Measurements from ENCODE around the gene KCNH3. TPM values are rescaled to one million over a fixed set of nuclear protein-coding genes. Genes with fewer than 3 reads are reported as not detected.

KCNH3 gene
- total and polyA plus RNA-seq, 10 of the 15 experiments (the other 5 are each of a cell fraction or from before 2014, with no cell fraction given): 0.03 to 0.45 (median 0.08) TPM; not detected in 5

- Histone ChIP-seq H3K4me2 (ENCODE audit: control insufficient read depth, insufficient read depth) (no peak overlapping the region), H2AFZ (ENCODE audit: control insufficient read depth, low read depth, low read length) (no peak overlapping the region), H3K9me3 (replicated peaks; ENCODE audit: control insufficient read depth, insufficient read depth, low read length) (no peaks in the 10 kb centered on the region), H4K20me1 (ENCODE audit: control insufficient read depth, insufficient read depth) (no peaks in the 10 kb centered on the region), H3K79me2 (ENCODE audit: control insufficient read depth, insufficient read depth, low read length) (no peaks in the 10 kb centered on the region), H3K4me1 (ENCODE audit: control insufficient read depth, insufficient read depth, low read length) (peaks cover 17% of the 10 kb centered on the region), H3K9ac (ENCODE audit: control insufficient read depth, insufficient read depth, low read length) (no peak overlapping the region), H3K4me3 (no peak overlapping the region), H3K27ac (ENCODE audit: control insufficient read depth, insufficient read depth) (no peak overlapping the region), H3K27me3 (replicated peaks in 1 of 2; ENCODE audit: control insufficient read depth in 2 of 2, insufficient read depth in 2 of 2, low read length in 1 of 2) (no peaks in the 10 kb centered on the region), H3K36me3 (ENCODE audit: control insufficient read depth in 2 of 2, insufficient read depth in 2 of 2, low read length in 1 of 2) (peaks cover 0 to 3% of the 10 kb centered on the region in 2 experiments; a peak in 3 of 4 replicates)
- RAD21 ChIA-PET (ENCODE audit: unreplicated experiment): interaction anchor here (1.1 to 5.9 kb wide), 8 partner anchors 32 to 252 kb away, joined by 3 to 55 read pairs (median 4); partner anchors contain the start of genes PRPF40B and SPATS2
- no TSS peak for BruUV-seq (replicated peaks)
- WGBS (ENCODE audit: insufficient coverage, insufficient replicate concordance, low lambda C conversion rate, missing lambda C conversion rate): over 99% methylated on average over 12 of the region's 13 CpGs
- ATAC-seq (no peak), FAIRE-seq (no peak), DNase-seq (ENCODE audit: low read depth, low spot score) (no peak)
- SMC1A ChIA-PET (ENCODE audit: uncharacterized antibody, unreplicated experiment): interaction anchor here (0.7 to 6.1 kb wide), 7 partner anchors 12 to 225 kb away, joined by 3 to 63 read pairs (median 5); partner anchors contain the start of gene PRPF40B
- CTCF ChIA-PET: interaction anchor here (0.6 to 8.7 kb wide), 11 partner anchors 9 to 256 kb away, joined by 3 to 145 read pairs (median 4); partner anchors contain the start of genes PRPF40B and SPATS2
- intact Hi-C loops (cut with micrococcal nuclease; ENCODE audit: unreplicated experiment): no loop called here
- POLR2A ChIA-PET: interaction anchor here (0.5 to 3.1 kb wide), 2 partner anchors 39 to 1177 kb away, joined by 3 to 13 read pairs; partner anchors contain the start of gene PRPF40B
- in situ Hi-C loops (cut with MboI): no loop called here
- TF ChIP-seq LARP7 (IDR thresholded peaks at IDR 0.05) (no peak), ZNF622 (IDR thresholded peaks at IDR 0.05) (no peak), MAX (IDR thresholded peaks at IDR 0.05; ENCODE audit: low read depth, low read length) (no peak), EZH2 (IDR thresholded peaks at IDR 0.05; ENCODE audit: borderline replicate concordance, control insufficient read depth, low read depth, low read length) (no peak), ATF3 (IDR thresholded peaks at IDR 0.05; ENCODE audit: borderline replicate concordance, extremely low read depth, low read depth, low read length) (no peak), IKZF1 (conservative IDR thresholded peaks at IDR 0.05) (no peak), JUNB (IDR thresholded peaks at IDR 0.05) (no peak), CHD4 (IDR thresholded peaks at IDR 0.05) (no peak), SREBF2 (IDR thresholded peaks at IDR 0.05; ENCODE audit: low read length) (no peak), ETV6 (conservative IDR thresholded peaks at IDR 0.05 in 1 of 2, IDR thresholded peaks at IDR 0.05 in 1 of 2; ENCODE audit: borderline replicate concordance in 1 of 2, low read depth in 1 of 2) (no peak)
- TF ChIP-seq, protein P1, sequence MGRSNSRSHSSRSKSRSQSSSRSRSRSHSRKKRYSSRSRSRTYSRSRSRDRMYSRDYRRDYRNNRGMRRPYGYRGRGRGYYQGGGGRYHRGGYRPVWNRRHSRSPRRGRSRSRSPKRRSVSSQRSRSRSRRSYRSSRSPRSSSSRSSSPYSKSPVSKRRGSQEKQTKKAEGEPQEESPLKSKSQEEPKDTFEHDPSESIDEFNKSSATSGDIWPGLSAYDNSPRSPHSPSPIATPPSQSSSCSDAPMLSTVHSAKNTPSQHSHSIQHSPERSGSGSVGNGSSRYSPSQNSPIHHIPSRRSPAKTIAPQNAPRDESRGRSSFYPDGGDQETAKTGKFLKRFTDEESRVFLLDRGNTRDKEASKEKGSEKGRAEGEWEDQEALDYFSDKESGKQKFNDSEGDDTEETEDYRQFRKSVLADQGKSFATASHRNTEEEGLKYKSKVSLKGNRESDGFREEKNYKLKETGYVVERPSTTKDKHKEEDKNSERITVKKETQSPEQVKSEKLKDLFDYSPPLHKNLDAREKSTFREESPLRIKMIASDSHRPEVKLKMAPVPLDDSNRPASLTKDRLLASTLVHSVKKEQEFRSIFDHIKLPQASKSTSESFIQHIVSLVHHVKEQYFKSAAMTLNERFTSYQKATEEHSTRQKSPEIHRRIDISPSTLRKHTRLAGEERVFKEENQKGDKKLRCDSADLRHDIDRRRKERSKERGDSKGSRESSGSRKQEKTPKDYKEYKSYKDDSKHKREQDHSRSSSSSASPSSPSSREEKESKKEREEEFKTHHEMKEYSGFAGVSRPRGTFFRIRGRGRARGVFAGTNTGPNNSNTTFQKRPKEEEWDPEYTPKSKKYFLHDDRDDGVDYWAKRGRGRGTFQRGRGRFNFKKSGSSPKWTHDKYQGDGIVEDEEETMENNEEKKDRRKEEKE (IDR thresholded peaks at IDR 0.05): no peak
- TF ChIP-seq, protein P2, sequence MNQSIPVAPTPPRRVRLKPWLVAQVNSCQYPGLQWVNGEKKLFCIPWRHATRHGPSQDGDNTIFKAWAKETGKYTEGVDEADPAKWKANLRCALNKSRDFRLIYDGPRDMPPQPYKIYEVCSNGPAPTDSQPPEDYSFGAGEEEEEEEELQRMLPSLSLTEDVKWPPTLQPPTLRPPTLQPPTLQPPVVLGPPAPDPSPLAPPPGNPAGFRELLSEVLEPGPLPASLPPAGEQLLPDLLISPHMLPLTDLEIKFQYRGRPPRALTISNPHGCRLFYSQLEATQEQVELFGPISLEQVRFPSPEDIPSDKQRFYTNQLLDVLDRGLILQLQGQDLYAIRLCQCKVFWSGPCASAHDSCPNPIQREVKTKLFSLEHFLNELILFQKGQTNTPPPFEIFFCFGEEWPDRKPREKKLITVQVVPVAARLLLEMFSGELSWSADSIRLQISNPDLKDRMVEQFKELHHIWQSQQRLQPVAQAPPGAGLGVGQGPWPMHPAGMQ (IDR thresholded peaks at IDR 0.05; ENCODE audit: borderline replicate concordance): no peak
- TF ChIP-seq, protein P3, sequence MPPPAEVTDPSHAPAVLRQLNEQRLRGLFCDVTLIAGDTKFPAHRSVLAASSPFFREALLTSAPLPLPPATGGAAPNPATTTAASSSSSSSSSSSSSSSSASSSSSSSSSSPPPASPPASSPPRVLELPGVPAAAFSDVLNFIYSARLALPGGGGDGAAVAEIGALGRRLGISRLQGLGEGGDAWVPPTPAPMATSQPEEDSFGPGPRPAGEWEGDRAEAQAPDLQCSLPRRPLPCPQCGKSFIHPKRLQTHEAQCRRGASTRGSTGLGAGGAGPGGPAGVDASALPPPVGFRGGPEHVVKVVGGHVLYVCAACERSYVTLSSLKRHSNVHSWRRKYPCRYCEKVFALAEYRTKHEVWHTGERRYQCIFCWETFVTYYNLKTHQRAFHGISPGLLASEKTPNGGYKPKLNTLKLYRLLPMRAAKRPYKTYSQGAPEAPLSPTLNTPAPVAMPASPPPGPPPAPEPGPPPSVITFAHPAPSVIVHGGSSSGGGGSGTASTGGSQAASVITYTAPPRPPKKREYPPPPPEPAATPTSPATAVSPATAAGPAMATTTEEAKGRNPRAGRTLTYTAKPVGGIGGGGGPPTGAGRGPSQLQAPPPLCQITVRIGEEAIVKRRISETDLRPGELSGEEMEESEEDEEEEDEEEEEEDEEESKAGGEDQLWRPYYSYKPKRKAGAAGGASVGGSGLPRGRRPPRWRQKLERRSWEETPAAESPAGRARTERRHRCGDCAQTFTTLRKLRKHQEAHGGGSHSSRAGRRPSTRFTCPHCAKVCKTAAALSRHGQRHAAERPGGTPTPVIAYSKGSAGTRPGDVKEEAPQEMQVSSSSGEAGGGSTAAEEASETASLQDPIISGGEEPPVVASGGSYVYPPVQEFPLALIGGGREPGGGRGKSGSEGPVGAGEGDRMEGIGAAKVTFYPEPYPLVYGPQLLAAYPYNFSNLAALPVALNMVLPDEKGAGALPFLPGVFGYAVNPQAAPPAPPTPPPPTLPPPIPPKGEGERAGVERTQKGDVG (CRISPR knock-in tag; IDR thresholded peaks at IDR 0.05): no peak
Measured at GRCh38 chr12:49583366-49584094, 44.7 kb downstream of the KCNH3 start.
